Measurements from ENCODE around the gene TNRC6C.

GRCh38 chr17:78110363-78111015 is 152.0 kb downstream of the TNRC6C start:
- no peak for TF ChIP-seq CTCF (IDR thresholded peaks at IDR 0.05)
- no peak for TF ChIP-seq POLR2A (IDR thresholded peaks at IDR 0.05)
